Body of pancreas (tissue), 4 donors: ENCODE measurements around the gene HABP4.

Experiments used
- POLR2A ChIP-seq, 3 donors: fragments of 450-650 bp; IDR thresholded peaks; one replicate each; pipeline ENCODE4 v1.6.1; 2016; ENCODE audit warnings: antibody characterized with exemption in 3 of 3, mild to moderate bottlenecking in 2 of 3
- TF ChIP-seq, protein P1 (sequence below), 7 experiments: fragments of 450-650 bp in 4 of 7; fragments of 200-600 bp in 3 of 7; sonication (generic) in 3 of 7; IDR thresholded peaks; one replicate each; pipeline ENCODE4 v1.5.1; 2016 to 2019; ENCODE audit warnings: antibody characterized with exemption in 7 of 7

- TF ChIP-seq POLR2A (IDR thresholded peaks at IDR 0.05) = no peak
- TF ChIP-seq, protein P1, sequence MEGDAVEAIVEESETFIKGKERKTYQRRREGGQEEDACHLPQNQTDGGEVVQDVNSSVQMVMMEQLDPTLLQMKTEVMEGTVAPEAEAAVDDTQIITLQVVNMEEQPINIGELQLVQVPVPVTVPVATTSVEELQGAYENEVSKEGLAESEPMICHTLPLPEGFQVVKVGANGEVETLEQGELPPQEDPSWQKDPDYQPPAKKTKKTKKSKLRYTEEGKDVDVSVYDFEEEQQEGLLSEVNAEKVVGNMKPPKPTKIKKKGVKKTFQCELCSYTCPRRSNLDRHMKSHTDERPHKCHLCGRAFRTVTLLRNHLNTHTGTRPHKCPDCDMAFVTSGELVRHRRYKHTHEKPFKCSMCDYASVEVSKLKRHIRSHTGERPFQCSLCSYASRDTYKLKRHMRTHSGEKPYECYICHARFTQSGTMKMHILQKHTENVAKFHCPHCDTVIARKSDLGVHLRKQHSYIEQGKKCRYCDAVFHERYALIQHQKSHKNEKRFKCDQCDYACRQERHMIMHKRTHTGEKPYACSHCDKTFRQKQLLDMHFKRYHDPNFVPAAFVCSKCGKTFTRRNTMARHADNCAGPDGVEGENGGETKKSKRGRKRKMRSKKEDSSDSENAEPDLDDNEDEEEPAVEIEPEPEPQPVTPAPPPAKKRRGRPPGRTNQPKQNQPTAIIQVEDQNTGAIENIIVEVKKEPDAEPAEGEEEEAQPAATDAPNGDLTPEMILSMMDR (IDR thresholded peaks at IDR 0.05) = no peak
Observed at GRCh38 chr9:96515621-96516470, 65.9 kb downstream of the HABP4 start.
